SK-N-SH (cell line): ENCODE data around the gene SCUBE3. TPM values are rescaled to one million over a fixed set of nuclear protein-coding genes. Genes with fewer than 3 reads are reported as not detected.

Experiments used
- CTCF ChIA-PET: fragments of 300-600, 350-600 bp; formaldehyde crosslinking; extraction: SDS; loops from one replicate; lab custom pipeline; 2021; lab: Yijun Ruan, JAX
- POLR2A ChIA-PET: fragments of 350-600 bp; sonication (Branson Sonifier 250); formaldehyde crosslinking; extraction: SDS; loops from one replicate; lab custom pipeline; 2020; ENCODE audit warnings: antibody characterized with exemption, inconsistent platforms; lab: Yijun Ruan, JAX
- DNase-seq: peaks from one replicate; pipeline ENCODE4 v3.0.0; 2012
- H2AFZ ChIP-seq: fragments of 200-600 bp; sonication (generic); 2 replicates; pipeline ENCODE4 v1.8.1; 2016; ENCODE audit warnings: antibody characterized with exemption, mild to moderate bottlenecking, low read depth
- H3F3A ChIP-seq: fragments of 200-600 bp; sonication (generic); replicated peaks from 2 replicates; pipeline ENCODE3; 2016; ENCODE audit warnings: antibody characterized with exemption, mild to moderate bottlenecking; ENCODE audit not compliant: insufficient read depth
- H3K27ac ChIP-seq, 2 experiments: fragments of 200-500 bp in 1 of 2; fragments of 200-600 bp in 1 of 2; sonication (Bioruptor generic) in 1 of 2; sonication (generic), shearing (Covaris generic) in 1 of 2; 2 replicates each; pipeline versions ENCODE4 v1.5.1 to v1.6.1; 2014 to 2016; ENCODE audit warnings: low read depth in 2 of 2, inconsistent platforms in 1 of 2, low read length in 1 of 2, mild to moderate bottlenecking in 1 of 2, mixed read lengths in 1 of 2
- H3K27me3 ChIP-seq: fragments of 200-600 bp; sonication (generic), shearing (Covaris generic); 2 replicates; pipeline ENCODE4 v1.6.1; 2016; ENCODE audit warnings: mixed run types; ENCODE audit not compliant: insufficient read depth
- H3K36me3 ChIP-seq, 2 experiments: fragments of 200-500 bp in 1 of 2; fragments of 200-600 bp in 1 of 2; sonication (Bioruptor generic) in 1 of 2; sonication (generic) in 1 of 2; replicated peaks in 1 of 2; 2 replicates each; pipeline versions ENCODE3 to v1.5.1; 2014 to 2016; ENCODE audit warnings: low read length in 1 of 2, mild to moderate bottlenecking in 1 of 2; ENCODE audit not compliant: insufficient read depth in 2 of 2, control insufficient read depth in 1 of 2
- H3K4me1 ChIP-seq, 2 experiments: fragments of 200-500 bp in 1 of 2; fragments of 200-600 bp in 1 of 2; sonication (Bioruptor generic) in 1 of 2; sonication (generic), shearing (Covaris generic) in 1 of 2; 2 replicates each; pipeline versions ENCODE4 v1.5.1 to v1.6.1; 2014 to 2016; ENCODE audit warnings: low read depth in 1 of 2, low read length in 1 of 2, mixed run types in 1 of 2; ENCODE audit not compliant: insufficient read depth in 2 of 2, control insufficient read depth in 1 of 2
- H3K4me2 ChIP-seq: fragments of 200-600 bp; sonication (generic), shearing (Covaris generic); 2 replicates; pipeline ENCODE4 v1.6.1; 2017; ENCODE audit warnings: mixed run types
- H3K4me3 ChIP-seq, 2 experiments: fragments of 200-500 bp in 1 of 2; fragments of 200-600 bp in 1 of 2; sonication (Bioruptor generic) in 1 of 2; sonication (generic), shearing (Covaris generic) in 1 of 2; 2 replicates each; pipeline versions ENCODE4 v1.5.1 to v1.8.1; 2014 to 2016; ENCODE audit warnings: low read depth in 2 of 2, inconsistent platforms in 1 of 2, low read length in 1 of 2, mild to moderate bottlenecking in 1 of 2, mixed read lengths in 1 of 2, moderate library complexity in 1 of 2
- H3K79me2 ChIP-seq: fragments of 200-600 bp; sonication (generic); 2 replicates; pipeline ENCODE4 v1.8.1; 2017; ENCODE audit warnings: mild to moderate bottlenecking; ENCODE audit not compliant: insufficient read depth
- H3K9ac ChIP-seq: fragments of 200-600 bp; sonication (generic); 2 replicates; pipeline ENCODE4 v1.6.1; 2017; ENCODE audit warnings: mixed run types
- H3K9me2 ChIP-seq: fragments of 200-600 bp; sonication (generic); 2 replicates; pipeline ENCODE4 v1.6.1; 2017; ENCODE audit warnings: mixed run types
- H3K9me3 ChIP-seq: fragments of 200-600 bp; sonication (generic); 2 replicates; pipeline ENCODE4 v1.6.1; 2017; ENCODE audit warnings: mixed run types, mild to moderate bottlenecking, moderate library complexity
- H4K20me1 ChIP-seq: fragments of 200-600 bp; sonication (generic); 2 replicates; pipeline ENCODE4 v1.6.1; 2017; ENCODE audit warnings: mild to moderate bottlenecking, mixed run types; ENCODE audit not compliant: insufficient read depth
- CHD2 ChIP-seq: fragments of 150-350 bp; IDR thresholded peaks from 2 replicates; pipeline ENCODE4 v1.6.1; 2018; ENCODE audit warnings: low read length; ENCODE audit not compliant: partially characterized antibody
- FOSL2 ChIP-seq: IDR thresholded peaks from 2 replicates; pipeline ENCODE4 v1.4.0; 2012; ENCODE audit warnings: low read depth, mild to moderate bottlenecking, moderate library complexity, borderline replicate concordance
- GABPA ChIP-seq: IDR thresholded peaks from 2 replicates; pipeline ENCODE4 v1.4.0; 2012; ENCODE audit warnings: low read depth, mild to moderate bottlenecking
- GATA2 ChIP-seq: sonication (generic); formaldehyde crosslinking; IDR thresholded peaks from 2 replicates; pipeline ENCODE4 v1.5.0; 2020; ENCODE audit warnings: mild to moderate bottlenecking, missing genetic modification reagents
- JUND ChIP-seq: IDR thresholded peaks from 2 replicates; pipeline ENCODE4 v1.4.0; 2012
- MEF2A ChIP-seq: IDR thresholded peaks from 2 replicates; pipeline ENCODE4 v1.4.0; 2012; ENCODE audit warnings: low read depth, borderline replicate concordance
- NFIC ChIP-seq: IDR thresholded peaks from 2 replicates; pipeline ENCODE4 v1.4.0; 2012; ENCODE audit warnings: borderline replicate concordance
- NRF1 ChIP-seq: IDR thresholded peaks from 2 replicates; pipeline ENCODE4 v1.6.1; 2012; ENCODE audit warnings: low read depth, mild to moderate bottlenecking, low read length
- POLR2AphosphoS5 ChIP-seq: IDR thresholded peaks from 2 replicates; pipeline ENCODE4 v1.6.1; 2012; ENCODE audit warnings: low read depth, low read length
- RFX5 ChIP-seq: IDR thresholded peaks from 2 replicates; pipeline ENCODE4 v1.6.1; 2012; ENCODE audit warnings: mild to moderate bottlenecking, improper control_type of control experiment, low read length
- RXRA ChIP-seq: IDR thresholded peaks from 2 replicates; pipeline ENCODE4 v1.4.0; 2012; ENCODE audit warnings: low read depth, mild to moderate bottlenecking, borderline replicate concordance
- SIN3A ChIP-seq: IDR thresholded peaks from 2 replicates; pipeline ENCODE4 v1.6.1; 2012; ENCODE audit warnings: low read depth, mild to moderate bottlenecking, low read length, moderate library complexity, borderline replicate concordance
- SMC3 ChIP-seq: IDR thresholded peaks from 2 replicates; pipeline ENCODE4 v1.6.1; 2012; ENCODE audit warnings: low read depth, low read length, improper control_type of control experiment
- TAF1 ChIP-seq: IDR thresholded peaks from 2 replicates; pipeline ENCODE4 v1.6.1; 2012; ENCODE audit warnings: low read depth, mild to moderate bottlenecking, low read length, moderate library complexity, borderline replicate concordance
- TCF12 ChIP-seq: IDR thresholded peaks from 2 replicates; pipeline ENCODE4 v1.4.0; 2012
- TEAD4 ChIP-seq: IDR thresholded peaks from 2 replicates; pipeline ENCODE4 v1.4.0; 2012; ENCODE audit warnings: mild to moderate bottlenecking, borderline replicate concordance; ENCODE audit not compliant: insufficient read depth
- WGBS: methylation state at CpG from one replicate; pipeline ENCODE4 v1.1.6; 2017; ENCODE audit warnings: low lambda C conversion rate; 5-methylcytosine and 5-hydroxymethylcytosine counted together
- polyA plus RNA-seq, 3 experiments: library from polyadenylated mRNA; depleted of rRNA; stranded (reverse); fragments of >200 nt; gene quantifications; 2 replicates each; pipeline ENCODE4 v1.2.3, GENCODE V29; 2012
- TF ChIP-seq, protein P1 (sequence below): IDR thresholded peaks from 2 replicates; pipeline ENCODE4 v1.4.0; 2012; ENCODE audit warnings: low read depth
- TF ChIP-seq, protein P2 (sequence below): fragments of 150-350 bp; IDR thresholded peaks from 2 replicates; pipeline ENCODE4 v1.6.1; 2017; ENCODE audit warnings: antibody characterized with exemption, low read length, low read depth, borderline replicate concordance
- TF ChIP-seq, protein P3 (sequence below): IDR thresholded peaks from 2 replicates; pipeline ENCODE4 v1.4.0; 2012; ENCODE audit warnings: low read depth, borderline replicate concordance

The SCUBE3 gene
- polyA plus RNA-seq, 1 of the 3 experiments (the other 2 are of a cell fraction): 2.0 TPM

DNA sequence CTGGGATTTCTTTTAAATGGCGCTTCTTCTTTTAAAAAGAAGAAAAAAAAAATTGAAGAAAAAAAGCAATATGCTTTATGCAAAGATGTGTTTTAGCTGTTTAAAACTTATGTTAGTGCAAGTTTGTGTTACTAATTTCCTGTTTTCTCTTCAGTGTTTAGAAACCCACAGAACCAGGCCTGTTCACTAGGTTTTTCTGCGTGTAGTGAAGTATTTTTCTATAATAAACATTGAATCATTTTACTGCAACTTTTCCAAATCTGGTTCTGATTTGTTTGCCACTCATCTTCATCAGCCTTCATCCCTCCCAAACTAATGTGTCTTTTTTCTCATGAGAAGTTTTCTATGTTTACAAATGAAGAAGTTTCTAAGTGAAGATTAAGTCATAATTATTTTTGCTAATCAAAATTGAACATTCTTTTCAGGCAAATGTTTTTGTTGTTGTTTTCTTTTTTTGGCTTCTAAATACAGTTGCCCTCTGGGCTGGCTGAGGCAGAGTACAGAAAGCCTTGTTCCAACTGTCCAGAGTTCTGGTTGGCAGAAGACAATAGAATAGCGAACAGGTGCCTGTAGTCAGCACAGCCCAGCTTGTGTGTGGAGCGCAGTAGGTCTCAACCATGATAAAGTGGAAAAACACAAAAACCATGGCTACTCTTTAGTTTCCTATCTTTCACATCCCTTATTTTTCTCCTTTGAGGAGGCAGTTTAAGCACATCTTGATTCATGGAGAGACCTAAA is 60.2 kb downstream of the SCUBE3 start:
- H3K79me2 ChIP-seq: no peaks in the 10 kb centered on the region; the same call in 1 of the 2 replicates
- H3K27ac ChIP-seq: no peak overlapping the region
- ChIA-PET CTCF (interaction anchor here (0.7 kb wide), 1 partner anchor 89 kb away, joined by 3 read pairs; no protein-coding TSS in a partner anchor), POLR2A (interaction anchor here (0.6 kb wide), 1 partner anchor 15 kb away, joined by 4 read pairs; the partner anchor contains the start of gene ZNF76)
- H3K27me3 ChIP-seq: no peaks in the 10 kb centered on the region
- H3K4me3 ChIP-seq: no peak overlapping the region
- no peak for TF ChIP-seq FOSL2
- no peak for TF ChIP-seq MEF2A
- TF ChIP-seq GATA2 (CRISPR knock-in tag): no peak
- TF ChIP-seq, protein P1, sequence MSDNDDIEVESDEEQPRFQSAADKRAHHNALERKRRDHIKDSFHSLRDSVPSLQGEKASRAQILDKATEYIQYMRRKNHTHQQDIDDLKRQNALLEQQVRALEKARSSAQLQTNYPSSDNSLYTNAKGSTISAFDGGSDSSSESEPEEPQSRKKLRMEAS: no peak
- TF ChIP-seq, protein P2, sequence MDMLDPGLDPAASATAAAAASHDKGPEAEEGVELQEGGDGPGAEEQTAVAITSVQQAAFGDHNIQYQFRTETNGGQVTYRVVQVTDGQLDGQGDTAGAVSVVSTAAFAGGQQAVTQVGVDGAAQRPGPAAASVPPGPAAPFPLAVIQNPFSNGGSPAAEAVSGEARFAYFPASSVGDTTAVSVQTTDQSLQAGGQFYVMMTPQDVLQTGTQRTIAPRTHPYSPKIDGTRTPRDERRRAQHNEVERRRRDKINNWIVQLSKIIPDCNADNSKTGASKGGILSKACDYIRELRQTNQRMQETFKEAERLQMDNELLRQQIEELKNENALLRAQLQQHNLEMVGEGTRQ: no peak
- no peak for TF ChIP-seq JUND
- no peak for TF ChIP-seq POLR2AphosphoS5
- TF ChIP-seq TCF12: no peak
- TF ChIP-seq, protein P3, sequence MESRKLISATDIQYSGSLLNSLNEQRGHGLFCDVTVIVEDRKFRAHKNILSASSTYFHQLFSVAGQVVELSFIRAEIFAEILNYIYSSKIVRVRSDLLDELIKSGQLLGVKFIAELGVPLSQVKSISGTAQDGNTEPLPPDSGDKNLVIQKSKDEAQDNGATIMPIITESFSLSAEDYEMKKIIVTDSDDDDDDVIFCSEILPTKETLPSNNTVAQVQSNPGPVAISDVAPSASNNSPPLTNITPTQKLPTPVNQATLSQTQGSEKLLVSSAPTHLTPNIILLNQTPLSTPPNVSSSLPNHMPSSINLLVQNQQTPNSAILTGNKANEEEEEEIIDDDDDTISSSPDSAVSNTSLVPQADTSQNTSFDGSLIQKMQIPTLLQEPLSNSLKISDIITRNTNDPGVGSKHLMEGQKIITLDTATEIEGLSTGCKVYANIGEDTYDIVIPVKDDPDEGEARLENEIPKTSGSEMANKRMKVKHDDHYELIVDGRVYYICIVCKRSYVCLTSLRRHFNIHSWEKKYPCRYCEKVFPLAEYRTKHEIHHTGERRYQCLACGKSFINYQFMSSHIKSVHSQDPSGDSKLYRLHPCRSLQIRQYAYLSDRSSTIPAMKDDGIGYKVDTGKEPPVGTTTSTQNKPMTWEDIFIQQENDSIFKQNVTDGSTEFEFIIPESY: no peak
- no peak for TF ChIP-seq NRF1
- TF ChIP-seq NFIC: no peak
- no peak for TF ChIP-seq GABPA
- TF ChIP-seq SIN3A: no peak
- TF ChIP-seq TEAD4: no peak
- no peak for TF ChIP-seq SMC3
- no peak overlapping the region for H3K4me2 ChIP-seq
- peaks cover 0 to 6% of the 10 kb centered on the region in 2 experiments for H3K36me3 ChIP-seq
- H4K20me1 ChIP-seq: no peaks in the 10 kb centered on the region
- peaks cover 8% of the 10 kb centered on the region for H3F3A ChIP-seq
- H3K4me1 ChIP-seq: no peaks in the 10 kb centered on the region
- no peaks in the 10 kb centered on the region for H3K9me2 ChIP-seq
- DNase-seq: no peak
- H2AFZ ChIP-seq: no peak overlapping the region
- no peaks in the 10 kb centered on the region for H3K9me3 ChIP-seq
- no peak overlapping the region for H3K9ac ChIP-seq
- WGBS: 93% methylated on average over 4 of the region's 4 CpGs

DNA sequence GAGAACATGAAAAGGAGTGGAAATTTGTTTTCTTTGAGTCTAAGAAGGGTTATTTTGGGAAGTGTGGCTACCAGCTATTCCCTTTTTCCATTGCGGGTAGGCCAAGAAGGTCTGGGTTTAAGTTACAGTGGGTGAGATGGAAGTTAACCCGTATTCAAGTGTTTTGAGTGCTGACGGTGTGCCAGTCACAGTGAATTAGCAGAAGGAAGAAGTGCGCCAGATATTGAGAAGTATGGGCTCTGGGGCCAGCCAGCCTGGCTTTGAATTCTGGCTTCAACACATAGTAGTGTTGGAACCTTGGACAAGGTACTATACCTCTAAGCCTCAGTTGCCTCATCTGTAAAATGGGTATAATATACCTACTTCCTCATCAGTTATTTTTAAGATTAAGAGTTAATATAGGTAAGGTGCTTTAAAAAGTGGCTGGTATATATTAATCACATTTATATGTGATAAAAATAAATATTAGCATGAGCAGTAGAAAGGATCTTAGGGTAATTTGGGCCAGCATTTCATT is 62.0 kb downstream of the SCUBE3 start:
- Histone ChIP-seq H3K4me1 (no peaks in the 10 kb centered on the region), H3K4me2 (no peak overlapping the region), H3K4me3 (no peak overlapping the region), H3F3A (peaks cover 8% of the 10 kb centered on the region), H3K27ac (no peak overlapping the region), H4K20me1 (no peaks in the 10 kb centered on the region), H3K27me3 (no peaks in the 10 kb centered on the region), H3K79me2 (no peaks in the 10 kb centered on the region; the same call in 1 of the 2 replicates), H3K9ac (no peak overlapping the region), H2AFZ (no peak overlapping the region), H3K9me3 (no peaks in the 10 kb centered on the region), H3K9me2 (no peaks in the 10 kb centered on the region), H3K36me3 (peaks cover 0 to 2% of the 10 kb centered on the region in 2 experiments)
- DNase-seq: no peak
- ChIA-PET POLR2A (no interaction called here), CTCF (no interaction called here)
- TF ChIP-seq TAF1 (no peak), RFX5 (no peak), NRF1 (no peak), RXRA (no peak), JUND (no peak), CHD2 (no peak)
- TF ChIP-seq, protein P1: no peak
- WGBS: 98% methylated on average over 4 of the region's 4 CpGs
